Erythroblast (primary cell): ENCODE measurements around the gene OSCP1.

Experiments used
- DNase-seq, 2 experiments: peaks; one replicate each; lab custom pipeline; 2025; lab: John Stamatoyannopoulos, UW
- GATA1 ChIP-seq: IDR thresholded peaks from 2 replicates; pipeline ENCODE4 v1.6.1; 2011; ENCODE audit warnings: low read depth, mild to moderate bottlenecking, control low read depth, low read length, moderate library complexity
- POLR2A ChIP-seq: IDR thresholded peaks from 2 replicates; pipeline ENCODE4 v1.6.1; 2011; ENCODE audit warnings: mild to moderate bottlenecking, low read length

The OSCP1 gene

GRCh38 chr1:36398370-36398977 is 51.8 kb downstream of the OSCP1 start:
- TF ChIP-seq GATA1 (no peak), POLR2A (no peak)
- no peak for DNase-seq

- DNase-seq: peak; percentile 93 to 96
- TF ChIP-seq POLR2A: peak; percentile 93
- TF ChIP-seq GATA1: no peak
Measured at GRCh38 chr1:36397378-36398230, 52.6 kb downstream of the OSCP1 start, which contains the start of gene LSM10. TSS of gene LSM10 (minus strand) at chr1:36397908. CDS start at chr1:36394129, 3,779 bp downstream.

- no peak for DNase-seq
- TF ChIP-seq POLR2A: no peak
- no peak for TF ChIP-seq GATA1
Measured at GRCh38 chr1:36397083-36397377, 53.2 kb downstream of the OSCP1 start.

GRCh38 chr1:36396359-36396758 is 53.9 kb downstream of the OSCP1 start:
- no peak for DNase-seq
- TF ChIP-seq POLR2A (no peak), GATA1 (no peak)

- TF ChIP-seq POLR2A (no peak), GATA1 (no peak)
- DNase-seq: no peak
Measured at GRCh38 chr1:36393686-36394085, 56.6 kb downstream of the OSCP1 start.

- DNase-seq: no peak
- TF ChIP-seq GATA1 (no peak), POLR2A (no peak)
Measured at GRCh38 chr1:36392836-36393235, 57.4 kb downstream of the OSCP1 start.

- TF ChIP-seq GATA1 (no peak), POLR2A (no peak)
- no peak for DNase-seq
Measured at GRCh38 chr1:36391271-36391670, 59.0 kb downstream of the OSCP1 start.

GRCh38 chr1:36390411-36390810 is 59.8 kb downstream of the OSCP1 start:
- no peak for DNase-seq

GRCh38 chr1:36389999-36390398 is 60.3 kb downstream of the OSCP1 start:
- TF ChIP-seq POLR2A (no peak), GATA1 (no peak)
- no peak for DNase-seq

More at GRCh38 chr1:36390411-36390810, 59.8 kb downstream of the OSCP1 start:
- TF ChIP-seq GATA1 (no peak), POLR2A (no peak)

GRCh38 chr1:36389261-36389660 is 61.0 kb downstream of the OSCP1 start:
- TF ChIP-seq POLR2A (no peak), GATA1 (no peak)
- DNase-seq: no peak

- DNase-seq: peak in 1 of 2 experiments; percentile 78
- TF ChIP-seq GATA1 (no peak), POLR2A (no peak)
Measured at GRCh38 chr1:36387141-36387949, 62.9 kb downstream of the OSCP1 start.

GRCh38 chr1:36386265-36387140 is 63.7 kb downstream of the OSCP1 start:
- peak; percentile 99 for DNase-seq
- TF ChIP-seq GATA1: no peak
- TF ChIP-seq POLR2A: peak; percentile 100

GRCh38 chr1:36385410-36386264 is 64.6 kb downstream of the OSCP1 start, which contains the start of gene STK40:
TSS of gene STK40 (minus strand) at chr1:36385924. CDS start at chr1:36361332, 24,592 bp downstream.
- peak; percentile 76 for TF ChIP-seq GATA1
- no peak for TF ChIP-seq POLR2A
- peak; percentile 100 for DNase-seq
